ENCODE data around the gene CEP44. TPM values are rescaled to one million over a fixed set of nuclear protein-coding genes. Genes with fewer than 3 reads are reported as not detected.
"Not testable (repeated sequence)": the region's sequence is repeated elsewhere in the genome, so short reads cannot be mapped to it uniquely, and the experiment has no call there.

Gene CEP44
- total RNA-seq, 4 donors from 2014 or later: 5.8 to 13.9 (median 9.0) TPM

GRCh38 chr4:174340714-174341113, 57.0 kb downstream of the CEP44 start:
- ATAC-seq (ENCODE audit: low FRiP score): no peak
- no peak for TF ChIP-seq CTCF (IDR thresholded peaks at IDR 0.05)
- DNase-seq (ENCODE audit: low spot score): no peak

GRCh38 chr4:174349156-174349555, 65.4 kb downstream of the CEP44 start:
- ATAC-seq (ENCODE audit: low FRiP score) (no peak), DNase-seq (ENCODE audit: low spot score) (no peak)
- TF ChIP-seq CTCF (IDR thresholded peaks at IDR 0.05): no peak

GRCh38 chr4:174352061-174352819, 68.5 kb downstream of the CEP44 start:
- DNase-seq (ENCODE audit: low spot score) (no peak), ATAC-seq (ENCODE audit: low FRiP score) (no peak)
- no peak for TF ChIP-seq CTCF (IDR thresholded peaks at IDR 0.05)

GRCh38 chr4:174357321-174357720, 73.6 kb downstream of the CEP44 start:
- no peak for ATAC-seq (ENCODE audit: low FRiP score)
- DNase-seq (ENCODE audit: low spot score): no peak
- TF ChIP-seq CTCF (IDR thresholded peaks at IDR 0.05): no peak

- ATAC-seq (ENCODE audit: low FRiP score) (no peak), DNase-seq (ENCODE audit: low spot score) (no peak)
- TF ChIP-seq CTCF (IDR thresholded peaks at IDR 0.05): no peak
Measured at GRCh38 chr4:174358410-174358809, 74.7 kb downstream of the CEP44 start.

GRCh38 chr4:174358829-174359228, 75.1 kb downstream of the CEP44 start:
- ATAC-seq (ENCODE audit: low FRiP score): no peak
- no peak for DNase-seq (ENCODE audit: low spot score)
- no peak for TF ChIP-seq CTCF (IDR thresholded peaks at IDR 0.05)

- ATAC-seq (ENCODE audit: low FRiP score) (no peak), DNase-seq (ENCODE audit: low spot score) (no peak)
- TF ChIP-seq CTCF (IDR thresholded peaks at IDR 0.05): no peak
Measured at GRCh38 chr4:174362340-174362739, 78.6 kb downstream of the CEP44 start.

GRCh38 chr4:174363782-174364181, 80.1 kb downstream of the CEP44 start:
- not testable (repeated sequence) for ATAC-seq (ENCODE audit: low FRiP score); DNase-seq (ENCODE audit: low spot score)

All from omental fat pad (tissue), 4 donors.